ENCODE data around the gene SELENOP.
"Not testable (repeated sequence)": the region's sequence is repeated elsewhere in the genome, so short reads cannot be mapped to it uniquely, and the experiment has no call there.

Gene SELENOP

DNA sequence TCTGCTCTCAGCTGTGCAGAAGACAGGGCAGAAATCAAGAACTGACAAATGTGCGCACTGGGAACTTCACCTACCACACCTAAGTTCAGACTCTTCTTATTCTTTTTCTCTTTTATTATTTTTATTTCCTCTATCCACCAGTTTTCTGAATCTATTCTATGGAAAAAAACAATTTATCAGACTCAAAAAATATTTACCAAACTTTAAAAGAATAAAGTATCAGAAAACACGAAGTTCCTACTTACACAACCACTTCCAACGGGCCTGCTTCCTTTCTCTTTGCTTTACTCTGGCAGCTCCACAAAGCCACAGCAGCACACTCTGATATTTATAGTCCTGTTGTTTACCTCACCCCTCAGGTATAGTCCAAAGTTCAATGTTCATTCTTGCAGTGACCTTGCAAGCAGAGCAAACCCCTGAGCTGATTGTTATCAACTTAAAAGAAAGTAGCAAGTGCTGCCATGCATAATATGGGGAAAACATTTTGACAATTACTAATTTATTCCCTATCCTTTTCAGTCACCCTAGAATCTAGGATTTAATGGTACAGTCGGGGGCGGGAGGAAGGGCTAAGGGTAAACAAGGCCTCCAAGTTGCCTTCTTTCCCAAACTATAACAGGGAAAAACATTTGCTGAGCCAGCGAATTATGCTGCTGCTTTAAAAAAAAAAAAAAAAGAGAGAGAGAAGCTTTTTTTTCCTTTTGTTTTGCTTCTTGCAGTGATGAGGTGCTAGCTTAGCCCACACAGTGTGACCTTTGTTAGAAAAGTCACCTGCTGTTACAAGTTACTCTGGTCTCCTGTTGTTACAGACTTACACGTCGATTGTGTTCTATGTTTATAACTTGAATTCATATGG, at the start of gene SELENOP:
Gene SELENOP, minus strand, starts transcription at position 302 of the 856 bp plus-strand sequence. CDS start 3,539 bp downstream, outside the sequence.
- Mint-ChIP-seq H3K27ac (no peak within 1 kb of the TSS), H3K4me3 (no peak within 1 kb of the TSS)
- no peak for DNase-seq

DNA sequence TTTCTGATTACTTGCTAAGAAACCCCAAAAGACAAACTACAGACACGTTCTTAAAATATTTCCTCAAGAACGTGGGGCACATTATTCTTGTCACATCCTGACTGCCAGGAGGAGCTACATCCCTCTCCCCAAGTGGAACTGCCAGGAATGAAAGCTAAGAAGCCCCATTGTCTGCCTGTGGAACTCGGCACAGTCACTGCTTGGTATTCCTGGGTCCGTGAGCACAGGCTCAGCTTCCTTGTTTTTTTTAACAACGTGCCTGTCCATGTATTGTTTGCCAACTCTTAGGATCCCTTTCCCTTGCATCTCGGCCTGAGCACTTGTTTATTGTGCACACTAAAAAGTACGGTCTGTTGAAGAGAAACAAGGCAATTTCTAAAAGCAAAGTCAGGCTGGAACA, 47.0 kb upstream of the SELENOP start:
- no peak for DNase-seq
- H3K27ac Mint-ChIP-seq = no peak overlapping the region
- H3K9me3 Mint-ChIP-seq = peaks cover 6% of the 10 kb centered on the region
- no peak overlapping the region for H3K4me3 Mint-ChIP-seq
- ATAC-seq = no peak
- H3K36me3 Mint-ChIP-seq (ENCODE audit: low read depth) = no peaks in the 10 kb centered on the region
- no peaks in the 10 kb centered on the region for H3K4me1 Mint-ChIP-seq
- H3K27me3 Mint-ChIP-seq = peaks cover 7% of the 10 kb centered on the region

More for the DNA sequence above, at the start of gene SELENOP:
- Mint-ChIP-seq H3K36me3 (ENCODE audit: low read depth) (no peaks in the 10 kb centered on the region), H3K27me3 (no peaks in the 10 kb centered on the region), H3K9me3 (no peaks in the 10 kb centered on the region), H3K4me1 (peaks cover 5% of the 10 kb centered on the region)
- ATAC-seq = no peak

- ATAC-seq (no peak), DNase-seq (no peak)
- H3K36me3 Mint-ChIP-seq (ENCODE audit: low read depth) = no peaks in the 10 kb centered on the region
- no peak overlapping the region for H3K27ac Mint-ChIP-seq
- H3K4me1 Mint-ChIP-seq = no peaks in the 10 kb centered on the region
- no peak overlapping the region for H3K4me3 Mint-ChIP-seq
- peaks cover 6% of the 10 kb centered on the region for H3K9me3 Mint-ChIP-seq
- H3K27me3 Mint-ChIP-seq = peaks cover 7% of the 10 kb centered on the region
These were observed 46.4 kb upstream of the SELENOP start for GRCh38 chr5:42858031-42858643.

GRCh38 chr5:42855811-42856210, 44.1 kb upstream of the SELENOP start:
- Mint-ChIP-seq H3K27ac (no peak overlapping the region), H3K27me3 (peaks cover 5% of the 10 kb centered on the region), H3K4me1 (no peaks in the 10 kb centered on the region), H3K36me3 (ENCODE audit: low read depth) (no peaks in the 10 kb centered on the region), H3K9me3 (no peaks in the 10 kb centered on the region), H3K4me3 (no peak overlapping the region)
- DNase-seq (no peak), ATAC-seq (no peak)

GRCh38 chr5:42855386-42855785, 43.7 kb upstream of the SELENOP start:
- H3K9me3 Mint-ChIP-seq = no peaks in the 10 kb centered on the region
- no peaks in the 10 kb centered on the region for H3K36me3 Mint-ChIP-seq (ENCODE audit: low read depth)
- H3K4me1 Mint-ChIP-seq = no peaks in the 10 kb centered on the region
- DNase-seq (no peak), ATAC-seq (no peak)
- H3K27me3 Mint-ChIP-seq = peaks cover 5% of the 10 kb centered on the region
- no peak overlapping the region for H3K4me3 Mint-ChIP-seq
- H3K27ac Mint-ChIP-seq = no peak overlapping the region

GRCh38 chr5:42854795-42855194, 43.1 kb upstream of the SELENOP start:
- Mint-ChIP-seq H3K36me3 (ENCODE audit: low read depth) (no peaks in the 10 kb centered on the region), H3K4me1 (no peaks in the 10 kb centered on the region), H3K27ac (no peak overlapping the region), H3K9me3 (no peaks in the 10 kb centered on the region), H3K27me3 (peaks cover under 1% of the 10 kb centered on the region), H3K4me3 (no peak overlapping the region)
- DNase-seq (no peak), ATAC-seq (no peak)

DNA sequence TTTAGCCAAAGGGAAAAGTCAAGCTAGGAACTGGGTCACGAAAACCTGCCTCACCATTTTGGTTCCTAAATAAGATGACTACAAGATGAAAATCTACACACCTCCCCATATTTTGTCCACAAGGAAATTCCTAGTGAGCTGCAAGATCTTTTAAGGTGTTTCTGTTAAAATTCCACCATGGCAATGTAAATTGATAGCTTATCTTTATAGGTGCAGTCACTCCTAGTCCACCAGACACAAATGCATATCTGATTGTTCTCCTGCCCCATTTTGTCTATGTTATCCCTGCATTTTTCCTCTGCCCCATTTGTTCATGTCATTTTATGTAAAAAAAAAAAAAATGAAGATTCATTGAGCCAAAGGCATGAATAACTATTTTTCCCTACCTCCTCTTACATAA, 41.1 kb upstream of the SELENOP start:
- Mint-ChIP-seq H3K4me1 (no peaks in the 10 kb centered on the region), H3K9me3 (no peaks in the 10 kb centered on the region), H3K36me3 (ENCODE audit: low read depth) (no peaks in the 10 kb centered on the region), H3K27ac (no peak overlapping the region), H3K4me3 (no peak overlapping the region), H3K27me3 (peaks cover 3% of the 10 kb centered on the region)
- DNase-seq = no peak
- no peak for ATAC-seq

GRCh38 chr5:42851481-42851880, 39.8 kb upstream of the SELENOP start:
- DNase-seq = no peak
- no peaks in the 10 kb centered on the region for H3K9me3 Mint-ChIP-seq
- no peak overlapping the region for H3K4me3 Mint-ChIP-seq
- H3K4me1 Mint-ChIP-seq = no peaks in the 10 kb centered on the region
- H3K36me3 Mint-ChIP-seq (ENCODE audit: low read depth) = no peaks in the 10 kb centered on the region
- ATAC-seq = no peak
- H3K27ac Mint-ChIP-seq = no peak overlapping the region
- H3K27me3 Mint-ChIP-seq = peaks cover 4% of the 10 kb centered on the region

- DNase-seq (no peak), ATAC-seq (no peak)
- Mint-ChIP-seq H3K4me1 (no peaks in the 10 kb centered on the region), H3K27ac (no peak overlapping the region), H3K27me3 (peaks cover 4% of the 10 kb centered on the region), H3K4me3 (no peak overlapping the region), H3K9me3 (no peaks in the 10 kb centered on the region), H3K36me3 (ENCODE audit: low read depth) (no peaks in the 10 kb centered on the region)
These were observed 36.9 kb upstream of the SELENOP start for GRCh38 chr5:42848545-42848944.

GRCh38 chr5:42844408-42844807, 32.7 kb upstream of the SELENOP start:
- H3K27me3 Mint-ChIP-seq; ATAC-seq; H3K27ac Mint-ChIP-seq; H3K4me3 Mint-ChIP-seq; H3K4me1 Mint-ChIP-seq; H3K36me3 Mint-ChIP-seq (ENCODE audit: low read depth); DNase-seq; H3K9me3 Mint-ChIP-seq: not testable (repeated sequence)

DNA sequence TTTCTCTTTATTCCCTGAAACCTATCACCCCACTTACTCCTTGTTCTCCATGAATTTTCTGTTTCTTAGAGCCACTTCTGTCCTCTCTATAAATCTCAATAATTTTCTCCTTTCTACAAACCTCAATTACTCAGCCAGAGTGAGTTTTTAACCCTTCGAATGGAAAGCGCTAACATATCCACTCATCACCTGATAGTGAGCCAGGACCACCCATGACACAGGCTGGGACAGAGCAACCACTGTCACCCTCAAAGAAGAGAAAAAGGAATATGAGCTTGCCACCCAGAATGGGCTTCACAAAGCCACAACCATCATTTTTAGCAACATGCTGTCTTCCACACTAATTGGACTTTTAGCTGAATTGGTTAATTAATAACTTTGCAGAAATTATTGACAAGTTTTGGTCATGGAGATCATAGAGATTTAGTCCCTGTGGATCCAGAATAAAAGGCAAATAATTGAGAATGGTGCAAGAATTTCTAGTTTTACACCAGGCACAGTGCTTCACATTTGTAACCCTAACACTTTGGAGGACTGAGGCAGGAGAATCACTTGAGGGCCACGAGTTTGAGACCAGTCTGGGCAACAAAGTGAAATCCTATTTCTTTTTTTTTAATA, 32.1 kb upstream of the SELENOP start:
- peaks cover 6% of the 10 kb centered on the region for H3K27me3 Mint-ChIP-seq
- H3K9me3 Mint-ChIP-seq = no peaks in the 10 kb centered on the region
- H3K4me1 Mint-ChIP-seq = no peaks in the 10 kb centered on the region
- no peaks in the 10 kb centered on the region for H3K36me3 Mint-ChIP-seq (ENCODE audit: low read depth)
- ATAC-seq = no peak
- no peak overlapping the region for H3K27ac Mint-ChIP-seq
- no peak overlapping the region for H3K4me3 Mint-ChIP-seq
- no peak for DNase-seq

DNA sequence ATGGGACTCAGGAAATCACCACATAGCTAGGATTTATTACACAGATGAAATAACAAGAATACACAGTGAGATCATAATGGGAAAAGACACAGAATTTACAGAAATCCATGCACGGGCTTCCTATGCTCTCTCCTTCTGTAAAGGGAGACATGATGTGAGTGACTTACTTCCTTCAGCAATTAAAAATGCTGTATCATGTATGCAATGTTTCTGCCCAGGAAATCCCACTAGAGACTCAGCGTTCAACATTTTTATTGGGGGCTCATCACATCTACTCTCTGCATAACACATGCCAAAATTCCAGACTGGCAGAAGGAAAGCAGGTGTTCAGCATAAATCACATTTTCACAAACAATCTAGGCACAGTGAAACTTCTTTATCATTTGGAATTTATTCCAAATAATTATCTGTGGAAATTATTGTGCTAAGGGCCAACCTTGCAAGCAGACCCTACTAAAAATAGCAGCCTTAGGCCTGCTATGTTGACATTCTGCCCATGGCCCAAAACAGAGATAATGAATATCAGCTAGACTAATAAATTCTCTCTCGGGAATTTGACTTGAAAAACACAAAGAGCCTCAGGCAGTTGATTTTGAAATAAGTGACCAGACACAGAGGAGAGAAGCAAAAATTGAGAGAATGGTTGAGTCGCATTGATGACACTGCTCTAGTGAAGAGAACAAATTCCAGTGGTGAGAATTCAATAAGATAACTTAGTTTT, 31.4 kb upstream of the SELENOP start:
- Mint-ChIP-seq H3K4me3 (no peak overlapping the region), H3K27me3 (peaks cover 6% of the 10 kb centered on the region), H3K36me3 (ENCODE audit: low read depth) (no peaks in the 10 kb centered on the region), H3K27ac (no peak overlapping the region), H3K9me3 (no peaks in the 10 kb centered on the region), H3K4me1 (no peaks in the 10 kb centered on the region)
- DNase-seq (no peak), ATAC-seq (no peak)

GRCh38 chr5:42840842-42841567, 29.3 kb upstream of the SELENOP start:
- no peak overlapping the region for H3K4me3 Mint-ChIP-seq
- DNase-seq (no peak), ATAC-seq (no peak)
- H3K27me3 Mint-ChIP-seq = peaks cover 3% of the 10 kb centered on the region
- no peaks in the 10 kb centered on the region for H3K4me1 Mint-ChIP-seq
- no peak overlapping the region for H3K27ac Mint-ChIP-seq
- H3K36me3 Mint-ChIP-seq (ENCODE audit: low read depth) = no peaks in the 10 kb centered on the region
- no peaks in the 10 kb centered on the region for H3K9me3 Mint-ChIP-seq

- Mint-ChIP-seq H3K9me3 (no peaks in the 10 kb centered on the region), H3K27me3 (peaks cover 3% of the 10 kb centered on the region), H3K36me3 (ENCODE audit: low read depth) (no peaks in the 10 kb centered on the region), H3K4me3 (no peak overlapping the region), H3K27ac (no peak overlapping the region), H3K4me1 (no peaks in the 10 kb centered on the region)
- no peak for DNase-seq
- ATAC-seq = no peak
These were observed 28.6 kb upstream of the SELENOP start for GRCh38 chr5:42840269-42840668.

All from activated naive CD8-positive, alpha-beta T cell treated with anti-CD3 and anti-CD28 coated beads, Interleukin-2, amount 50 U/mL, for 24 hours (primary cell).